22Rv1 (cell line): ENCODE results near the gene MYLK3.

Source experiments
- ZFX ChIP-seq: fragments of 450-650 bp; IDR thresholded peaks from 2 replicates; pipeline ENCODE4 v1.6.1; 2017; ENCODE audit warnings: antibody characterized with exemption, borderline replicate concordance
- TF ChIP-seq, protein P1 (sequence below): fragments of 450-650 bp; IDR thresholded peaks from 2 replicates; pipeline ENCODE4 v1.5.1; 2017; ENCODE audit warnings: mild to moderate bottlenecking

GRCh38 chr16:46797501-46797900 is 49.4 kb upstream of the MYLK3 start:
- TF ChIP-seq, protein P1, sequence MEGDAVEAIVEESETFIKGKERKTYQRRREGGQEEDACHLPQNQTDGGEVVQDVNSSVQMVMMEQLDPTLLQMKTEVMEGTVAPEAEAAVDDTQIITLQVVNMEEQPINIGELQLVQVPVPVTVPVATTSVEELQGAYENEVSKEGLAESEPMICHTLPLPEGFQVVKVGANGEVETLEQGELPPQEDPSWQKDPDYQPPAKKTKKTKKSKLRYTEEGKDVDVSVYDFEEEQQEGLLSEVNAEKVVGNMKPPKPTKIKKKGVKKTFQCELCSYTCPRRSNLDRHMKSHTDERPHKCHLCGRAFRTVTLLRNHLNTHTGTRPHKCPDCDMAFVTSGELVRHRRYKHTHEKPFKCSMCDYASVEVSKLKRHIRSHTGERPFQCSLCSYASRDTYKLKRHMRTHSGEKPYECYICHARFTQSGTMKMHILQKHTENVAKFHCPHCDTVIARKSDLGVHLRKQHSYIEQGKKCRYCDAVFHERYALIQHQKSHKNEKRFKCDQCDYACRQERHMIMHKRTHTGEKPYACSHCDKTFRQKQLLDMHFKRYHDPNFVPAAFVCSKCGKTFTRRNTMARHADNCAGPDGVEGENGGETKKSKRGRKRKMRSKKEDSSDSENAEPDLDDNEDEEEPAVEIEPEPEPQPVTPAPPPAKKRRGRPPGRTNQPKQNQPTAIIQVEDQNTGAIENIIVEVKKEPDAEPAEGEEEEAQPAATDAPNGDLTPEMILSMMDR = no peak
- TF ChIP-seq ZFX = no peak
